ENCODE data around the gene GNB1. TPM values are rescaled to one million over a fixed set of nuclear protein-coding genes. Genes with fewer than 3 reads are reported as not detected.
"Not testable (repeated sequence)": the region's sequence is repeated elsewhere in the genome, so short reads cannot be mapped to it uniquely, and the experiment has no call there.

Gene GNB1
- polyA plus RNA-seq, 3 donors, result 41.9 to 357 (median 111) TPM

DNA sequence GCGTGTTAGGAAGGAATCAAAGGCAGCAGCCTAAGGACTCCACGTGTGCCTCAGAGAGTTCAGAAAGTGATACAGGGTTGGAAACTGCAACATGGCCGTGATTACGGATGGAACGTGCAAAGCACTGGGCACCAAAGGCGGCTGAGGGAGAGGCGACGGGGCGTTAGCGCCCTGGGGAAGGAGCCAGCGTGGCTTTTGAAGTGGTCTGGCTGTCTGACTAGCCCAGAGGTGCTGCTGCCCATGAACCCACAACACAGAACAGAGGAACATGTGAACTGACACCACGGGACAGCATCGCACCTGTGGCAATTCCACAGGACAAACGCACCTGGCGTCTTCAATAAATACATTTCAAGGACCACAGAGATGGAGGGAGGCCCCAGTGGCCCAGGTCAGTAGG is 46.2 kb upstream of the GNB1 start:
- Histone ChIP-seq H3K27ac (ENCODE audit: low read depth in 1 of 2, low read length in 2 of 2) (no peak overlapping the region), H3K9me3 (replicated peaks in 1 of 2; ENCODE audit: control insufficient read depth in 1 of 2, insufficient read depth in 1 of 2, low read length in 2 of 2) (no peaks in the 10 kb centered on the region), H3K27me3 (ENCODE audit: control insufficient read depth in 2 of 2, insufficient read depth in 2 of 2, low read length in 2 of 2) (no peaks in the 10 kb centered on the region), H3K4me1 (ENCODE audit: control insufficient read depth in 1 of 2, insufficient read depth in 2 of 2, low read length in 2 of 2) (no peaks in the 10 kb centered on the region), H3K79me2 (ENCODE audit: insufficient read depth, low read length) (no peaks in the 10 kb centered on the region), H4K20me1 (ENCODE audit: insufficient read depth, low read length) (no peaks in the 10 kb centered on the region), H3K36me3 (replicated peaks in 1 of 2; ENCODE audit: control insufficient read depth in 1 of 2, insufficient read depth in 2 of 2, low read length in 2 of 2) (no peaks in the 10 kb centered on the region), H3K4me3 (replicated peaks in 1 of 3; ENCODE audit: low read depth in 2 of 3, low read length in 3 of 3) (no peak overlapping the region), H2AFZ (ENCODE audit: insufficient read depth, low read depth, low read length, poor library complexity, severe bottlenecking) (no peak overlapping the region), H3K9ac (ENCODE audit: insufficient read depth, low read length, poor library complexity, severe bottlenecking) (no peak overlapping the region), H3K4me2 (replicated peaks; ENCODE audit: extremely low read depth, low read length, poor library complexity, severe bottlenecking) (no peak overlapping the region)
- Mint-ChIP-seq H3K27me3 (ENCODE audit: low read depth in 3 of 3) (peaks cover 2 to 8% (median 2%) of the 10 kb centered on the region in 3 donors), H3K4me1 (no peaks in the 10 kb centered on the region), H3K36me3 (no peaks in the 10 kb centered on the region), H3K4me3 (no peak overlapping the region), H3K9me3 (peaks cover 2 to 14% (median 4%) of the 10 kb centered on the region in 7 donors), H3K27ac (no peak overlapping the region)
- no peak for DNase-seq
- intact Hi-C loops (cut with micrococcal nuclease), result no loop called here
- 74% methylated on average over 11 of the region's 15 CpGs for WGBS (ENCODE audit: insufficient coverage)
- TF ChIP-seq, protein P1, sequence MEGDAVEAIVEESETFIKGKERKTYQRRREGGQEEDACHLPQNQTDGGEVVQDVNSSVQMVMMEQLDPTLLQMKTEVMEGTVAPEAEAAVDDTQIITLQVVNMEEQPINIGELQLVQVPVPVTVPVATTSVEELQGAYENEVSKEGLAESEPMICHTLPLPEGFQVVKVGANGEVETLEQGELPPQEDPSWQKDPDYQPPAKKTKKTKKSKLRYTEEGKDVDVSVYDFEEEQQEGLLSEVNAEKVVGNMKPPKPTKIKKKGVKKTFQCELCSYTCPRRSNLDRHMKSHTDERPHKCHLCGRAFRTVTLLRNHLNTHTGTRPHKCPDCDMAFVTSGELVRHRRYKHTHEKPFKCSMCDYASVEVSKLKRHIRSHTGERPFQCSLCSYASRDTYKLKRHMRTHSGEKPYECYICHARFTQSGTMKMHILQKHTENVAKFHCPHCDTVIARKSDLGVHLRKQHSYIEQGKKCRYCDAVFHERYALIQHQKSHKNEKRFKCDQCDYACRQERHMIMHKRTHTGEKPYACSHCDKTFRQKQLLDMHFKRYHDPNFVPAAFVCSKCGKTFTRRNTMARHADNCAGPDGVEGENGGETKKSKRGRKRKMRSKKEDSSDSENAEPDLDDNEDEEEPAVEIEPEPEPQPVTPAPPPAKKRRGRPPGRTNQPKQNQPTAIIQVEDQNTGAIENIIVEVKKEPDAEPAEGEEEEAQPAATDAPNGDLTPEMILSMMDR (IDR thresholded peaks at IDR 0.05), result no peak

DNA sequence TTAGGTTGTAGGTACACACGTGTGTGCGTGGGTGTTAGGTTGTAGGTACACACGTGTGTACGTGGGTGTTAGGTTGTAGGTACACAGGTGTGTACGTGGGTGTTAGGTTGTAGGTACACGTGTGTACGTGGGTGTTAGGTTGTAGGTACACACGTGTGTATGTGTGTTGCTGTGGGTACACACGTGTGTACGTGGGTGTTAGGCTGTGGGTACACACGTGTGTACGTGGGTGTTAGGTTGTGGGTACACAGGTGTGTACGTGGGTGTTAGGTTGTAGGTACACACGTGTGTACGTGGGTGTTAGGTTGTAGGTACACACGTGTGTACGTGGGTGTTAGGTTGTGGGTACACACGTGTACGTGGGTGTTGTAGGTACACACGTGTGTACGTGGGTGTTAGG is 44.0 kb upstream of the GNB1 start:
- H4K20me1 ChIP-seq (ENCODE audit: insufficient read depth, low read length); H2AFZ ChIP-seq (ENCODE audit: insufficient read depth, low read depth, low read length, poor library complexity, severe bottlenecking); intact Hi-C loops (cut with micrococcal nuclease); H3K36me3 ChIP-seq (replicated peaks in 1 of 2; ENCODE audit: control insufficient read depth in 1 of 2, insufficient read depth in 2 of 2, low read length in 2 of 2); H3K4me1 Mint-ChIP-seq; H3K4me2 ChIP-seq (replicated peaks; ENCODE audit: extremely low read depth, low read length, poor library complexity, severe bottlenecking); H3K27ac Mint-ChIP-seq; H3K4me1 ChIP-seq (ENCODE audit: control insufficient read depth in 1 of 2, insufficient read depth in 2 of 2, low read length in 2 of 2); H3K4me3 Mint-ChIP-seq; H3K27ac ChIP-seq (ENCODE audit: low read depth in 1 of 2, low read length in 2 of 2); H3K36me3 Mint-ChIP-seq; DNase-seq; H3K27me3 Mint-ChIP-seq (ENCODE audit: low read depth in 3 of 3); H3K4me3 ChIP-seq (replicated peaks in 1 of 3; ENCODE audit: low read depth in 2 of 3, low read length in 3 of 3); H3K9me3 ChIP-seq (replicated peaks in 1 of 2; ENCODE audit: control insufficient read depth in 1 of 2, insufficient read depth in 1 of 2, low read length in 2 of 2); H3K27me3 ChIP-seq (ENCODE audit: control insufficient read depth in 2 of 2, insufficient read depth in 2 of 2, low read length in 2 of 2); H3K79me2 ChIP-seq (ENCODE audit: insufficient read depth, low read length); H3K9ac ChIP-seq (ENCODE audit: insufficient read depth, low read length, poor library complexity, severe bottlenecking): not testable (repeated sequence)
- 94% methylated on average over 8 of the region's 21 CpGs for WGBS (ENCODE audit: insufficient coverage)
- peaks cover 2 to 14% (median 4%) of the 10 kb centered on the region in 7 donors for H3K9me3 Mint-ChIP-seq
